HCT116 (cell line): ENCODE data around the gene TRAPPC12.

Source experiments
- EZH2 ChIP-seq: fragments of 200-600 bp; sonication (generic); IDR thresholded peaks from 2 replicates; pipeline ENCODE4 v1.6.1; 2017; ENCODE audit warnings: antibody characterized with exemption, mixed run types
- FOSL1 ChIP-seq: IDR thresholded peaks from 2 replicates; pipeline ENCODE4 v1.6.1; 2012; ENCODE audit warnings: low read depth
- POLR2AphosphoS5 ChIP-seq: IDR thresholded peaks from 2 replicates; pipeline ENCODE4 v1.6.1; 2011; ENCODE audit warnings: mild to moderate bottlenecking, low read depth, low read length, moderate library complexity
- RAD21 ChIP-seq: IDR thresholded peaks from 2 replicates; pipeline ENCODE4 v1.6.1; 2012; ENCODE audit warnings: low read depth, mild to moderate bottlenecking
- SRF ChIP-seq: IDR thresholded peaks from 2 replicates; pipeline ENCODE4 v1.6.1; 2012; ENCODE audit warnings: low read depth
- TCF7L2 ChIP-seq: IDR thresholded peaks from 2 replicates; pipeline ENCODE4 v1.7.0; 2011; ENCODE audit warnings: borderline replicate concordance, inconsistent platforms; ENCODE audit not compliant: insufficient read depth, insufficient read length; ENCODE audit errors: extremely low read depth
- TF ChIP-seq, protein P1 (sequence below), 3 experiments: fragments of 200-600 bp in 1 of 3; sonication (generic) in 1 of 3; IDR thresholded peaks in 2 of 3; conservative IDR thresholded peaks in 1 of 3; 2 replicates each; pipeline ENCODE4 v1.5.1; 2012 to 2017; ENCODE audit warnings: low read depth in 2 of 3, low read length in 2 of 3, antibody characterized with exemption in 1 of 3, borderline replicate concordance in 1 of 3, control low read depth in 1 of 3, mild to moderate bottlenecking in 1 of 3, mixed read lengths in 1 of 3, mixed run types in 1 of 3, moderate library complexity in 1 of 3; ENCODE audit not compliant: insufficient read depth in 1 of 3

DNA sequence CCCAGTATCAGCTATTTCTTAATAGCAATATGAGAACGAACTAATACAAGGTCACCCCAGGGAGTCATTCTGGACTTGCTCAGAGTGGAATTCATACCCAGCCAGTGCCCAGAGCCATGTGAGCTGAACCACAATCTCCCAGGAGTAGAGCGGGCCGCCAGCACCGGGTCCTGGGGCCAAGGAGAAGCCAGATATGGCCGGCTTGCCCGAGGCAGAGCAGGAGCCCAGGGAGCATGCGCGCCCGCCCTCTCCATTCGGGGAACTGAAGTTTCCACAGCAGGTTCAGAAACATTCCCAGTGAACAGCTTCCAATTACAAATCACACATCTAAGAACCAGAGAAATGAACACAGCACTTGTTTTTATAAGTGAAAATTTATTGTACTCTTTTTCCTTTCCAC lies 39.4 kb upstream of the TRAPPC12 start:
- TF ChIP-seq POLR2AphosphoS5 (no peak), FOSL1 (no peak), EZH2 (no peak), SRF (no peak), TCF7L2 (no peak), RAD21 (no peak)
- TF ChIP-seq, protein P1, sequence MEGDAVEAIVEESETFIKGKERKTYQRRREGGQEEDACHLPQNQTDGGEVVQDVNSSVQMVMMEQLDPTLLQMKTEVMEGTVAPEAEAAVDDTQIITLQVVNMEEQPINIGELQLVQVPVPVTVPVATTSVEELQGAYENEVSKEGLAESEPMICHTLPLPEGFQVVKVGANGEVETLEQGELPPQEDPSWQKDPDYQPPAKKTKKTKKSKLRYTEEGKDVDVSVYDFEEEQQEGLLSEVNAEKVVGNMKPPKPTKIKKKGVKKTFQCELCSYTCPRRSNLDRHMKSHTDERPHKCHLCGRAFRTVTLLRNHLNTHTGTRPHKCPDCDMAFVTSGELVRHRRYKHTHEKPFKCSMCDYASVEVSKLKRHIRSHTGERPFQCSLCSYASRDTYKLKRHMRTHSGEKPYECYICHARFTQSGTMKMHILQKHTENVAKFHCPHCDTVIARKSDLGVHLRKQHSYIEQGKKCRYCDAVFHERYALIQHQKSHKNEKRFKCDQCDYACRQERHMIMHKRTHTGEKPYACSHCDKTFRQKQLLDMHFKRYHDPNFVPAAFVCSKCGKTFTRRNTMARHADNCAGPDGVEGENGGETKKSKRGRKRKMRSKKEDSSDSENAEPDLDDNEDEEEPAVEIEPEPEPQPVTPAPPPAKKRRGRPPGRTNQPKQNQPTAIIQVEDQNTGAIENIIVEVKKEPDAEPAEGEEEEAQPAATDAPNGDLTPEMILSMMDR (IDR thresholded peaks at IDR 0.05 in 2 of 3, conservative IDR thresholded peaks at IDR 0.05 in 1 of 3; ENCODE audit: borderline replicate concordance in 1 of 3, insufficient read depth in 1 of 3, low read depth in 2 of 3, low read length in 2 of 3) = no peak
